ENCODE data around the gene MOB4.

The MOB4 gene

GRCh38 chr2:197591339-197592072, 75.6 kb downstream of the MOB4 start:
- no peak for DNase-seq (ENCODE audit: low read depth)

DNA sequence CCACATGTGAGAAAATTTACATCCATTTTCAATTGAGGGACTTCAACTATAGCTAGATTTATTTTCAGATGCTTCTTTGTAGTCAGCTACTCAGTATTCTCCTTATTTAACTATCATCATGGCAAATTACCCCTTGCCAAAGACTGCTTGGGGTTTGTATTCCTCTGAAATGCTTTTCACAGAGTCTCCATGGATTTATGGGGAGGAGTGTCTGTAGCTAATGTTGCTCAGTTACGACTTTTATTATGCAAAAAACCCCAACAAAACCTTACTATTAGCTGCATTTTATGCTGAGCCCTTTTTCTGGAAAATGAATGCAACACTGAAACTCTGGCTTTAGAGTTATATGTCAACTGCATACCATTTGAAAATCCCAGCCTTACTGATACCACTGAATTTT, 80.9 kb downstream of the MOB4 start:
- DNase-seq (ENCODE audit: low read depth): no peak

DNA sequence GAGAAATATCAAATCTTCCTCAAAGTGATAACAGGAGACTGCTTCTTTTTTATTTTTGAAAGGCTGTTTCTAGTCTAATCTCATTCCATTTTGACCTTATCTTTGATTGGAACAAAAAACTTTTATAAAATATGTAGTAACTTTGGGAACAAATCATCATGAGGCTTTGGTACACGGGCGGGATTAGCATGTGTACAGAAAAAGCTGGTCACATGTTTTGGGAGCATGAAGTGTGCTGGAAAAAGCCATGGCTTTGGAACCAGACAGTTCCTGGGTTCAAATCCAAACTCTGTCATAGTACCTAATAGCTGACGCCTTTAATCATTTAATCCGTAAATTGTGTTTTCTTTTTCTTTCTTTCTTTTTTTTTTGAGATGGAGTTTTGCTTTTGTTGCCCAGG, 81.3 kb downstream of the MOB4 start:
- DNase-seq (ENCODE audit: low read depth): no peak

GRCh38 chr2:197598450-197598849, 82.6 kb downstream of the MOB4 start:
- DNase-seq (ENCODE audit: low read depth): no peak

- peak; percentile 0 for DNase-seq (ENCODE audit: low read depth)
Measured at GRCh38 chr2:197599285-197599965, 83.6 kb downstream of the MOB4 start.

DNA sequence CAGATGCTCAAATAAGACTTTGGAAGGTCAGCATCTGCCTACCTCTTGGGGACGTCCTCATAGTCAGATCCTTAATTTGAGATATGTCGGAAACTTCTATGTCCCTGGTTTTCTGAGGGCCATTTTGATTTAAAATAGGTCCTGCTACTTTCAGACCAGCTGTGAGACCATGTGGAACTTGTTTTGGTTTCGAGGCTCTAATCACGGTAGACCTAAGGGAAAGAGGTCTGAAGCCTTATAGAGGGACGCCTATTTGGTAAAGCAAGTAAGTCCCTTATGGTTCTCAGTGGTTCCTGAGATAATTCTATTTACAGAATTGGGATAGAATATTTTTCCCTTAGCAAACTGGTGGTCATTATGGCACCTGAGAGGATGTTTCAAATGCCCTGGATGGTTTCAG, 84.4 kb downstream of the MOB4 start:
- no peak for DNase-seq (ENCODE audit: low read depth)

GRCh38 chr2:197601726-197602125, 85.9 kb downstream of the MOB4 start:
- DNase-seq (ENCODE audit: low read depth): no peak

All from activated T-cell treated with anti-CD3 and anti-CD28 coated beads for 1 hour (primary cell).